ENCODE data around the gene OR10H3.
"Not testable (repeated sequence)": the region's sequence is repeated elsewhere in the genome, so short reads cannot be mapped to it uniquely, and the experiment has no call there.

Gene OR10H3

GRCh38 chr19:15737722-15738121 lies at the start of gene OR10H3:
TSS of gene OR10H3 (plus strand) at chr19:15737985. CDS start at chr19:15741393, 3,408 bp downstream.
- DNase-seq: no peak

GRCh38 chr19:15696654-15697194 lies 41.1 kb upstream of the OR10H3 start:
- no peak for DNase-seq

- DNase-seq: no peak
These were observed 35.8 kb upstream of the OR10H3 start for GRCh38 chr19:15701757-15702533.

DNA sequence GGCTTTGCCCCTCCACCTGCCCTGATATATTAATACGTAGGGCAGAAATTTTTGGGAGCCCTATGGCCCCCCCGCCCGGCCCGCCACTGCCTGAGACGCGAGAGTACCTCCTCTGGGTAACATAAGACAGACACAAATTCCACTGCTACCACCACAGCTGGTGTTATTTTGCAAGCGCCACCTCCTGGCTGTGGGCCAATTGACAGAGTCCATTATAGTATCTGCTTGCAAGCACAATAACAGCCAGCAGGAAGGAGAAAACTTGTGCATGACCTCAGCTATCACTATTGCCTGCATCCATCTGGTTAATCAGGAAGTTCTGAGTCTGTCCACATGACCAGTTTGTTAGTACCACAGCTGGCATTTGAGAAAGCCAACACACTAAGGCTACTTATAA lies 35.3 kb upstream of the OR10H3 start:
- DNase-seq: peak; percentile 80

DNA sequence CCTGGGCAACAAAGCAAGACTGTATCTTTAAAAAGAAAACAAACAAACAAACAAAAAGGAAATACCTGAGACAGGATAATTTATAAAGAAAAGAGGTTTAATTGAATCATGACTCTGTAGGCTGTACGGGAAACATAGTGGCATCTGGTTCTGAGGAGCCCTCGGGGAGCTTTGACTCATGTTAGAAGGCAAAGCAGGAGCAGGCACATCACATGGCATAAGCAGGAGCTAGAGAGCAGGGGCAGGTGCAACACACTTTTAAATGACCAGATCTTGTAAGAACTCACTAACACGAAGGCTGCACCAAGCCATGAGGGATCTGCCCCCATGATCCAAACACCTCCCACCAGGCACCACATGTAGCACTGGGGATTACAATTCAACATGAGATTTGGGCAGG lies 23.1 kb upstream of the OR10H3 start:
- no peak for DNase-seq

DNA sequence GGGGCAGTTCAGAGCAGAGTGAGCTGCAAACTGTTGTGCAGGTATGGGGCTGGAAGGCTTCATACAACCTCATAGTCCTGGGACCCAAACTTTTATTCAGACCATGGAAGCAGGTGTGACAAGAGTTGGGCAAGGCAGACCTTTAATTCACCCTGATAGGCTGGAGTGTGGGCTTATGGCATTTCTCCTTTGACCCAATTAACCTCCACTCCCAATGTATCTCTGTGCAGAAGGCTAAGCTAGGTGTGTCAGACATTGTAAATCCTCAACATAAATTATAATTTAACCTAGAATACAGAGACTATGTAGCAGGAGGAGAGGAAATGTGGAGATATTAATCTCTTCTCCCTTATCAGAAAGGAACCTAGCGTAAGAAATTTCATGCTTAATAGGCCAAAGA lies 22.1 kb upstream of the OR10H3 start:
- DNase-seq: no peak

DNA sequence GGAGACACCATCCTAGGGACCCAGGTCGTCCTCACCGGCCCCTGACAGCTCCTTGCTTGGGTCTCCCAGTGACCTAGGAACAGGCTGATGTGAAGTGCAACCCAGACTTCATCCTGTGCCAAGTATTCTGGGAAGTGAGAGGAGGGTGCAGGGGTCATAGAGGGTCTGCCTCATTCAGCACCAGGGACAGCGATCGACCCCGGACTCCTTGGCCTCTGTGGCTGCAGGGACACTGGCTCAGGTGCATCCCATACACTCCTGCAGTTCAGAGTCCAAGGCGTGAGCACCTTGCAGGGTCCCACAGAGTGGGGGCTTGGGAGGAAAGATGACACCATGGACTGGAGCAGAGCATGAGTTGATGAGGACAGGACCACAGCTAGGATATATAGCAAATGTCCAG lies 20.0 kb upstream of the OR10H3 start:
- DNase-seq: no peak

GRCh38 chr19:15721268-15721667 lies 16.5 kb upstream of the OR10H3 start:
- no peak for DNase-seq

DNA sequence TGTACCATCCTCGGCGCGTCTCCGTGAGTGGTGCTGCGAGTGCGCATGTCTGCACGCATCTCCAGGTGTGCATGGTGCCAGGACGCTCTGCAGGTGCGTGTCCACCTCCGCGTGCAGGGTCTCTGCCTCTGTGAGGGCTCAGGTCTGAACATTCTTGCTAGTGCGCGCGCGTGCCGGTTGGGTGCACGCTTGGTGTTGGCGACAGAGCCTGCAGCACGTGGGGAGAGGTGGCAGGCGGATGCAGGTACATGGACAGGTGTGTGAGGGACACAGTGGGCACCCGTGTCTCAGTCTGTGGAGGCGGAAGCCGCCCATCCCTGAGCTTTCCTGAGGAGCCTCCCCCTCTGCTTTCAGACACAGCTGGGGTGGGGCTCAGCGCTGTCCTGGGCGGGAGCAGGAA lies 14.8 kb upstream of the OR10H3 start:
- no peak for DNase-seq

DNA sequence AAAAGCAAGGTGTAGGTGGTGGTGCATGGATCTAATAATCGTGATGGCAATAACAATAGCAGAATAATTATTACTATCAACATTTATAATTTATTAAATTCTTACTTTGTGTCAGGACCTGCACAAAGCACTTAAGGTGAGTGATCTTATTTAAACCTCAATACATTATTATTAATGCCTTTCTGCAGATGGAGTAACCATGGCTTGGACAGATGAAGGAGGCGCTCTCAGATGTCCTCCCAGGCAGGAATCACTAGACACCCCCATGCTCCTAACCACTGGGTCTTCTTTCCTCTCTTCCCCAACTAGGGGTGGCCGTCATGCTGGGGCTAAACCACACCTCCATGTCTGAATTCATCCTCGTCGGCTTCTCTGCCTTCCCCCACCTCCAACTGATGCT lies 10.1 kb upstream of the OR10H3 start, which contains the start of gene OR10H2:
TSS of gene OR10H2 (plus strand) at position 301 of the 400 bp plus-strand sequence. CDS start at position 321, 20 bp downstream.
- no peak for DNase-seq

DNA sequence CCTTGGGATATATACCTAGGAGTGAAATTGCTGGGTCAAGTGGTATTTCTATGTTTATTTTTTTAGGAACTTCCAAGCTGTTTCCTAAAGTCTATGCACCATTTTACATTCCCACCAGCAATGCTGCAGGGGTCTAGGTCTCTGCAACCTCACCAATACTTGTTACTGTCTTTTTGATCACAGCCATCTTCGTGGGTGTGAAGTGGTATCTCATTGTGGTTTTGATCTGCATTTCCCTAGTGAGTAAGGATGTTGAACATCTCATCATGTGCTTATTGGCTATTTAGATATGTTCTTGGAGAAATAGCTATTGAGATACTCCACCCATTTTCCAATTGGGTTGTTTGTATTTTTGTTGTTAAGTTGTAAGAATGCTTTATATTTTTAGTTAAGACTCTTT lies 7.2 kb upstream of the OR10H3 start:
- DNase-seq: no peak

DNA sequence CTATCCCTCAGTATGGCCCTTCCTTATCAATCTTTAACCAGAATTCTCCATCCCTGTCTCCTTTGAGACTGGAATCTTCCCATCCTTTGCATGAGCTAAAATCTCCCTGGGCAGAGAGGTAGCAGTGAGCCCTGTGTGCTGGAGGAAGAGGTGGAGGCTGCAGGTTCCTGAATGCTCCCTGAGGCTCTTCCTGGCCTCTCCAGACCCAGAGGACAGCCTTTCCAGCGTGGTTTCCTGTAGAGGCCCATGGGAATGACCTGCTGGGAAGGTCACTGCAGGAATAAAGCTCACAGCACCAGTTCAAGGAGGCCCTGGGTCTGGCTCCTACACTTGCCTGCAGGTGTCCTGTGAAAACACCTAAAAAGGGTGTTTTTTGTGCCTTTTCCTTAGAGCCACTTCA lies 5.4 kb upstream of the OR10H3 start:
- no peak for DNase-seq

- no peak for DNase-seq
These were observed 3.9 kb upstream of the OR10H3 start for GRCh38 chr19:15733895-15734294.

- no peak for DNase-seq
These were observed 3.0 kb downstream of the OR10H3 start for GRCh38 chr19:15740785-15741184.

- DNase-seq: no peak
These were observed 10.5 kb downstream of the OR10H3 start for GRCh38 chr19:15748239-15748638.

GRCh38 chr19:15758379-15758778 lies 20.6 kb downstream of the OR10H3 start:
- DNase-seq: no peak

- DNase-seq: no peak
These were observed 22.3 kb downstream of the OR10H3 start for GRCh38 chr19:15759962-15760565.

- no peak for DNase-seq
These were observed 31.8 kb downstream of the OR10H3 start for GRCh38 chr19:15769586-15769985.

DNA sequence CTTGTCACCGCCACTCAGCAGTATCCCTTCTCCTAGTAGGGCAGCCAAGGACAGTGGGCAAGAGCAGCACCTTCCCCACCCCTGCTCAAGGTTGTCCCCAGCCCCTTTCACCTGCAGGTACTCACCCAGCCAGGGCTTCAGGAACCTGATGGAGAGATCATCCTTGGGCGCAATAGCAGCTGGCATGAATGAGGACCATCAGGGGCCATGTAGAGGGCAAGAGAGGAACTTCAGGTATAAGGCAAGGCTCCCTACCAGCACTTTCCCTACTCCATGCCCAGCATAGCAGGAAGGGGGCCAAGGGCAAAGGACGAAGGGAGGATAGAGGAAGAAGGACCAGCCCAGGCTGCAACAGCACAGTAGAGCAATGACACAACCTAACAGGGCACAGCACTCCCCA lies 36.4 kb downstream of the OR10H3 start:
- not testable (repeated sequence) for DNase-seq

DNA sequence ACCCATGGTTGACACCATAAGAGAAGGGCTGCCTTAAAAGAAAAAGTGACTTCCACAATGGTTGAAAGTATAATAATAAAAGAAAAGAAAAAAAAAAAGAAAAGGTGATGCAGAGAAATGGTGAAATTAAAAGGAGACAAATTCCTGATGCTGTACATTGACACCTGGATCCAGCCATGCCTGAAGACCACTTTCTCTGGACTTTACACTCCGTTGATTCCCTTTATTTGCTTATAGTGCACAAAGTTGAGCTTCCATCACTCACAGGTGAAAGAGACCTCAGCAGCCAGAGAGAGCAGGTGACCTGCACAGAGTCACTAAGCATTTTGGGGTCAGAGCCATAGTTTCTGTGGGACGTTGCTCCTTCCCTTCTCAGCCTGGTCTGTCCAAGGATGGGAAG lies 37.5 kb downstream of the OR10H3 start:
- no peak for DNase-seq

GRCh38 chr19:15776264-15776663 lies 38.5 kb downstream of the OR10H3 start:
- no peak for DNase-seq

- DNase-seq: no peak
These were observed 39.5 kb downstream of the OR10H3 start for GRCh38 chr19:15776991-15777970.
